T-helper 1 cell (primary cell): ENCODE measurements around the gene MRPL37.
A peak's percentile ranks its signal among the peaks of the same experiment; 100 is the strongest.
"Not testable (repeated sequence)": the region's sequence is repeated elsewhere in the genome, so short reads cannot be mapped to it uniquely, and the experiment has no call there.

Experiments
- DNase-seq, 5 donors: peaks; one replicate each; pipeline ENCODE4 v3.0.0-alpha.2; 2012 to 2020
- total RNA-seq, 4 donors: gene quantifications; one replicate each; lab custom pipeline; 2026; lab: John Stamatoyannopoulos, UW

MRPL37 gene
- 16.0 to 23.1 (median 21.2) reads per million in 4 donors for total RNA-seq

GRCh38 chr1:54199765-54200518, at the start of gene MRPL37, which contains the start of gene CYB5RL:
TSS of gene MRPL37 (plus strand) at chr1:54200167. CDS start at chr1:54200244, 77 bp downstream.
TSS of gene CYB5RL (minus strand) at chr1:54200030. CDS start at chr1:54195616, 4,414 bp downstream.
- DNase-seq, result peak; percentile 76 to 92 (median 84)

- DNase-seq, result no peak
These were observed 49.0 kb upstream of the MRPL37 start for GRCh38 chr1:54151013-54151412.

- no peak for DNase-seq
These were observed 47.3 kb upstream of the MRPL37 start, which contains the start of gene CDCP2 for GRCh38 chr1:54152696-54153095. TSS of gene CDCP2 (minus strand) at chr1:54153000. CDS start at chr1:54152922, 78 bp downstream.

- no peak for DNase-seq
These were observed 46.2 kb upstream of the MRPL37 start for GRCh38 chr1:54153535-54154439.

GRCh38 chr1:54156201-54156600, 43.8 kb upstream of the MRPL37 start:
- DNase-seq, result no peak

- no peak for DNase-seq
These were observed 43.0 kb upstream of the MRPL37 start for GRCh38 chr1:54156986-54157385.

- no peak for DNase-seq
These were observed 42.6 kb upstream of the MRPL37 start for GRCh38 chr1:54157401-54157800.

GRCh38 chr1:54158071-54158470, 41.9 kb upstream of the MRPL37 start:
- no peak for DNase-seq

GRCh38 chr1:54159733-54160316, 40.1 kb upstream of the MRPL37 start:
- DNase-seq, result no peak

- DNase-seq, result no peak
These were observed 39.6 kb upstream of the MRPL37 start for GRCh38 chr1:54160351-54160750.

GRCh38 chr1:54161495-54162168, 38.3 kb upstream of the MRPL37 start:
- no peak for DNase-seq

GRCh38 chr1:54163051-54163450, 36.9 kb upstream of the MRPL37 start:
- no peak for DNase-seq

GRCh38 chr1:54163573-54163972, 36.4 kb upstream of the MRPL37 start:
- no peak for DNase-seq

- DNase-seq, result no peak
These were observed 34.8 kb upstream of the MRPL37 start for GRCh38 chr1:54165146-54165545.

- not testable (repeated sequence) for DNase-seq
These were observed 33.6 kb upstream of the MRPL37 start for GRCh38 chr1:54166357-54166756.

GRCh38 chr1:54167422-54168139, 32.4 kb upstream of the MRPL37 start:
- DNase-seq, result no peak

- no peak for DNase-seq
These were observed 31.6 kb upstream of the MRPL37 start for GRCh38 chr1:54168206-54168965.

GRCh38 chr1:54169068-54169467, 30.9 kb upstream of the MRPL37 start:
- DNase-seq, result no peak

- DNase-seq, result no peak
These were observed 29.0 kb upstream of the MRPL37 start for GRCh38 chr1:54171016-54171415.

- no peak for DNase-seq
These were observed 28.4 kb upstream of the MRPL37 start for GRCh38 chr1:54171606-54172005.
